Right lung (tissue), 10 donors: ENCODE measurements around the gene PNPLA3. TPM values are rescaled to one million over a fixed set of nuclear protein-coding genes. Genes with fewer than 3 reads are reported as not detected.

Source experiments
- DNase-seq, 2 donors: peaks; one replicate each; pipeline ENCODE4 v3.0.0-alpha.2; 2013
- long read RNA-seq, 8 donors: transcript quantifications; one replicate each; lab custom pipeline, GENCODE V29; 2026
- polyA plus RNA-seq, 5 donors: library from polyadenylated mRNA; unstranded; fragments of 120-200 nt; gene quantifications; one replicate each; pipeline versions ENCODE4 v1.2.1 to v1.2.3, GENCODE V29; 2013; ENCODE audit warnings: inconsistent platforms in 1 of 5, low replicate concordance in 1 of 5; ENCODE audit not compliant: insufficient read length in 5 of 5, insufficient read depth in 1 of 5

The PNPLA3 gene, protein sequence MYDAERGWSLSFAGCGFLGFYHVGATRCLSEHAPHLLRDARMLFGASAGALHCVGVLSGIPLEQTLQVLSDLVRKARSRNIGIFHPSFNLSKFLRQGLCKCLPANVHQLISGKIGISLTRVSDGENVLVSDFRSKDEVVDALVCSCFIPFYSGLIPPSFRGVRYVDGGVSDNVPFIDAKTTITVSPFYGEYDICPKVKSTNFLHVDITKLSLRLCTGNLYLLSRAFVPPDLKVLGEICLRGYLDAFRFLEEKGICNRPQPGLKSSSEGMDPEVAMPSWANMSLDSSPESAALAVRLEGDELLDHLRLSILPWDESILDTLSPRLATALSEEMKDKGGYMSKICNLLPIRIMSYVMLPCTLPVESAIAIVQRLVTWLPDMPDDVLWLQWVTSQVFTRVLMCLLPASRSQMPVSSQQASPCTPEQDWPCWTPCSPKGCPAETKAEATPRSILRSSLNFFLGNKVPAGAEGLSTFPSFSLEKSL
- polyA plus RNA-seq: under 1 TPM; 0.46 to 0.77 (median 0.55) TPM
- long read RNA-seq, donor 1: 0 reads
- long read RNA-seq, donor 2: 0 reads
- long read RNA-seq, donor 3: 0 reads
- long read RNA-seq, donor 4: 0 reads
- long read RNA-seq, donor 5: 0 reads
- long read RNA-seq, donor 6: 0 reads
- long read RNA-seq, donor 7: 0 reads
- long read RNA-seq, donor 8: 0 reads

GRCh38 chr22:43923631-43924464, at the start of gene PNPLA3:
Gene PNPLA3 (plus strand): TSS chr22:43923805. CDS start chr22:43923912, 107 bp downstream.
- DNase-seq: peak; percentile 84 to 85

GRCh38 chr22:43876866-43877509, 46.6 kb upstream of the PNPLA3 start:
- no peak for DNase-seq

DNA sequence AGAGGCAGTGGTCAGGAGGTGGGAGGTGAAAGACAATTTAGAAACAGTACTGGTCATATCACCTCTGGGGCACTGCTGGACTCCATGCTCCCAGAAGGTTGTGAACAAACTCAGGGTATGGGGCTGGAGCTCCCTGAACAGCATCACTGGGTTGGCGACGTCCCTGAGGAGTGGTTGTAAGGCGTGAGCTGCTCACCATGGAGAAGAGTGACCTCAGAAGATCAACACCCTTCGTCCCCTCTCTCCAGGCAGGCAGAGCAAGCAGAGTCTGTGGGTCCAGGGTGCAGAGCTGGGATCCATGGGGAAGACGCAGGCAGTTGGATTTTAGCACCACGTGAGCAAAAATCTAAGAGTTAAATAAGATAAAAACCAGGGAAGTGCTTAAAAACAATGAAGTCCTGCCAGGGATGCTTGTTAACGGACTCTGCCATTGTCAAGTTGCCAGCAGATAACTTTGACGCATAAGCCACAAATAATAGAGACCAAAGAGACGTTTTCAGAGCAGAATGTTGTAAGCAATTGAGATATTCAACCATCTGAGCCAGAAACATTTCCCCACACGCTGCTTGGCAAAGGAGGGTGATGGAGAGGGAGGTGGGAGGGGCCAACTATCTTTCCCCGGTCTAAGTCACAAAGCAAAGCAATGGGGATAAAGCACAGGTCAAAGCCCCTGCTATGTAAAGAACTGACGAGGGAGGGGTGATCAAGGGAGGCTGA, 45.4 kb upstream of the PNPLA3 start:
- DNase-seq: no peak

DNA sequence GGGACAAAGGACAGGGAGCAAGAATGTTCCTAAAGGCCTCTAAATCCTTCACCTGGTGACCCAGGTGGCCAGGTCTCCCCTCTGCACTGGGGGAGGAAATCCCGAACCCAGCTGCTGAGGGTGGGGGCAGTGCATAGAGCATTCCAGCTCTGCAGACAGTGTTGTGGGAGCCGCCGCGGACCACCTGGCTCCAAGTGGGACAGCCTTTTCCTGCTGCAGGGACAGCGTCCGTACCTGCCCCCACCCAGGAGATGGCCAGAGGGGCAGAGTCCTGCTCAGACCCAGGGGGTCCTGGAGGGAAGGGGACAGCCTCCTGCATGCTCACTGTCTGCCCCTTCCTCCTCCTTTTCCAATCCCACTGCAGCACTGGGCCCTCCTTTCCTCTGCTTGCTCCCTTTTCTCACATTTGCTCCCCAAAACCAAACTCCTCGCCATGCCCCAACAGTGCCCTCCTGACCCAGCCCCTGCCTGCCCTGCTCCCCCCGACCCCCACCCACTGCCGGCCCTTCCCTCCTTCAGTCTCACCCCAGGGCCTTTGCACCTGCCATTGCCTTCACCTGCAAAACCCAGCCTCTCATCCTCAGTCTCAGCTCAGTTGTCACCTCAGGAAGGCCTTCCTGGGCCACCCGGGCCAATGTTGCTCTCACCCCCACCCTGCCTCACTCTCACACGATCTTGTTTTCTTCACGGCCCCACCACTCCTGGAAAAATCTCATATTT, 44.6 kb upstream of the PNPLA3 start:
- DNase-seq: no peak

GRCh38 chr22:43879901-43880540, 43.6 kb upstream of the PNPLA3 start:
- DNase-seq: no peak

- no peak for DNase-seq
Observed at GRCh38 chr22:43880541-43880991, 43.0 kb upstream of the PNPLA3 start.

DNA sequence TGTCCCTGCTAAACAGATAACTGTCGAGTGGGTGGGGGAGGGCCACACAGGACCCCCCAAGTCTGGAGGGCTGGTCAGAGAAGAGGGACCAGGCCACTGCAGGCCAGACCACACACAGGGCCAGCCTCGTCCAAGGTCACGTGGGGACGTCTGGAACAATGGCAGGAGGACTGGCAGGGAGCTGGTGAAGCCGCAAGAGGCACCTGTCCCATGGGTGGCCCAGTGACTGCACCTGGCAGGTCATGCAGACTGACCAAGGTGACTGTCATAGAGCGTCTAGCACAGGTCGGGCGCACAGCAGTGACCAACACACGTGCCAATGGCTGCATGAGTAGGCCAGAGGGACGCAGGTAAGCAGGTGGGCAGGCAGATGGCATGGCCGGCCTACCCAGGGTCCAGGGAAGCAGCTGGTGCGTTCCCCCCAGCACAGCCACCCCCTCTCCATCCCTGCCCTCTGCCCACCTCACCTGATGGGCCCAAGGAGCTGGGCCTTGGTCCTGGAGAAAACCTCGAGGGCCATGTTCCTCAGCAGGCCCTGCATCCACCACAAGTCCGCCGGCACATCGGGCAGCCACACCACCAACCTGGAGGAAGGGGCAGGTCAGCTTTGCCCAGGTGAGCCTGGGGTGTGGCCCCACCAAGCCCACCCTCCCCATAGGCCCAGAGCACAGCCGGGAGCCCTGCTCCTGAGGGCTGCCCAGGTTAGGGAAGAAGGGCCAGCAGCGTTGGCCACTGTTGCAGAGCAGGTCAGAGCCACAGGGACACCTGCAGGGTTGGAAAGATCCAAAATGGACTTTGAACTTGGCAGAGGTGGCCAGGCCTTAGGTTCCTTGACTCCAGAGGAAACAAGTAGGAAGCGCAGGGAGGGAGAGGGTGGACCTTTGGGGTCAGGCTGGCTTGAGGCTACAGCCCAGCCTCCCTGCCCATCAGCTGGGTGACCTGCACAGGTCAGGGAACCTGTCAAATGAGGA, 42.2 kb upstream of the PNPLA3 start:
- DNase-seq: no peak

DNA sequence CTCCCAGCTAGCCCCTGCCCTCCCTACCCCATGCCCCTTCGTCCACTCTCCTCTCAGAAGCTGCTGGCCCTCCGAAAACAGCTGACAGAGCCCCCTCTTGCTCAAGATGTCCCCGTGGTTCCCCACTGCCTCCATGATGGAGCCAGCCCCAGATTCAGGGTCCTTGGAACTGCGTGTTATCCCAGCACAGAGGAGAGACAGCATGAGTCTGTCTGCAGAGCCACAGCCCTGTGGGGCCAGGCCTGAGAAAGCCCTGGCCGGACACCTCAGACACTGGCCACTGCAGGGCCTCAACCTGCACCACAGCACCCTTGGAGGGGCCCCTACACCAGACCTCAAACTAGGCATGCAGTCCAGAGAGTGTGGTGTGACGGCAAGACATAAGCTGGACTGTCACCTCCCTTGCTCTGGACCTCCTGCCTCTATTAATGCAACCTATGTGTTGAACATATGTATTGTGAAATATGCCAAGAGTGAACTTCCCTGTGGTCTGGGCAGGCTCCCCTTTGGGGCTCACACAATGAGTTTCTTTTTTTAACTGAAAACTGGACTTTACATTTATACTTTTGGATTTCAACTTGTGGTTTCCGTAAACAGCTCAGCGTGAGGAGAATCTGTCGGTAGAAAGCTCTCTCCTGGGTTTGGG, 41.4 kb upstream of the PNPLA3 start:
- no peak for DNase-seq

GRCh38 chr22:43883012-43883661, 40.5 kb upstream of the PNPLA3 start:
- DNase-seq: no peak

DNA sequence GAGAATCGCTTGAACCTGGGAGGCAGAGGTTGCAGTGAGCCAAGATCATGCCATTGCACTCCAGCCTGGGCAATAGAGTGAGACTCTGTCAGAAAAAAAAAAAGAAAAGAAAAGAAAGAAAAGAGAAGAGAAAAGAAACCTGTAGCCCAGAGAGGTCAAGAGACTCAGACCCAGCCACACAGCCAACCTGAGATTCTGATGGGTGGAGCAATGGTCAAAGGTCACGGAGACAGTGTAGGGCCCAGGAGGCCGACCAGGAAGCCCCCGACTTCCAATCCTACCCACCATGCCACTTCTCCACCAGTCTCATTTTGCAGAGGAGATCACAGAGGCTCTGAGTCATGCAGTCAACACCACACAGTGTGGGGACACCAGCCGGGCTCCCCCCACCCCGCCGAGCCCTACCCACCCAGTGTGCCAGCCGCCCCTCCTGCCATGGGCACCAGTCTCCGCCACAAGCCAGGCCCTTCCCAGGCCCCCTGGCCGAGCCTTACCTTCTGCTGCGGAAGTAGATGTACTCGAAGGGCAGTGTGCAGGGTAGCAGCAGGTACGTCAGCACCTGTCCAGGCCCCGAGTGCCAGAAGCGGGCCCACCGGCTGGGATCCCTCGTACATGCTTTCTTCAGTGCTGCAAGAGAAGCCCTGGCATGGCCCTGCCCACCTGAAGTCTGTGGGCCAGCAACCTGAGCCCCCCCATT, 39.7 kb upstream of the PNPLA3 start:
- DNase-seq: no peak

DNA sequence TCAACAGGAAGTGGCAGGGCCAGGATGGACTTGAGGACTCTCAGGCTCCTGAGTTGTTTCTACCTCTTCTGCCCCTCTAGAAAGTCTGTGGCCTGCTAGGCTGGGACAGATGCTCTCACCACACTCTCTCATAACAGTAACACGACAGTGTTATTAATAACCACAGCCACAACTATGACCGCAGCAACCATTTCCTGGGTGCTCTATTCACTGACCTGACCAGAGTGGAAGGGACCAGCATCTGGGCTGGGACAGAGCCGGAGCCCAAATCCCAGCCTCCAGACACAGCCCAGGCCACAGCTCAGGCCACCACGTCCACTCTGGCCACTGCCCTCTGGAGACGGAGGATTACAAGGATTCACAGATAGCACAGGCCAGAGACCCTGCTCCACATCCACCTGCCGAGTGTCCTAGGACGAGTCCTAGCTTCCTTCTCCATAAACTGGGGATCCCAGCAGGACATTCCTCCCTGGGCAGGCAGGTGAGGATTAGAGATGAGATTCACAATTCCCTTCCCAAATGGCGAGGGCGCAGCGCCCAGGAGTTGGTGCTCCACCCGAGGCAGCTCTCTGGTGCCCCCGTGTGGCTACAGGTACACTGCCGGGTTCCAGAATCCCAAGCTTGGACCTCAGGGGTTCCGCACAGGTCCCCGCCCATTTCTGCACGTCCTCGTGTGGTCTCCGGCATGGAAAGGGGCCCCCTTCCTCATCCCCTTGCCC, 38.8 kb upstream of the PNPLA3 start:
- DNase-seq: peak in 1 of 2 donors; percentile 26

GRCh38 chr22:43885319-43885671, 38.3 kb upstream of the PNPLA3 start:
- DNase-seq: no peak

GRCh38 chr22:43885786-43886185, 37.8 kb upstream of the PNPLA3 start:
- no peak for DNase-seq

DNA sequence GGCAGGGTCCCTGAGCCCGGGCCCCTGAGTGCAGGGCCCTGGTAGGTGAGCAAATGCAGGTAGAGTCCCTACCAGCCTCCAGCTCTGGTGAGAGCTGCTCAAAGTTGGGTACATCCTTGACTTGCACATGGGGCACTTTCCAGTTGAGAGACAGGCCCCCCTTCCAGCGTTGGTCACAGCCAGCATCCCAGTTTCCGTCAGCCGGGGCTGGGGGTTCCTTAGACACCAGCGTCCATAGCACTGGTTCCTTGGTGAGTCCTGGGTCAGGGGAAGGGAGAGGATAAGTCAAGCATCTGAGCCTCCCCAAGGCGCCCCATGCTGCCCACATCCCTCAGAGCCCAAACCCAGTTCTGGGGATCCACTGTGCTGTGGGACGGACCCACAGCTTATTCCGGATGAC, 37.4 kb upstream of the PNPLA3 start:
- DNase-seq: no peak

DNA sequence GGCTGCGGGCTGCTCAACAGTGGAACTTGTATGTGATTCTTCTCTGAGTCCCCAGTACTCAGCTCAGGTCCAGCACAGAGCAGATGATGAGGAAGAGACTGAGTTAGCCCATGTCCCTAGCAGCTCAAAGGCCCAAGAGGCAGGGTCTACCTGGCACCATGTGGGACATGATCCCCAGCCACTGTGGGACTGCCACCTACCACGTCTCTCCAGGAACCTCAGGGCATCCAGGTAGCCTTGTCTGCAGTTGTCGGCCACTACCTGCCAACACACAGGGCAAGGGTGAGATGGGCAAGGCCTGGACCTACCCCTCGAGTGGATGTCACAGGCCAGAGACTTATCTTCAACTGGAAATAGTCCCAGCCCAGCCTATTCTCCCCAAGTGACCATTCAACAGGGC, 36.2 kb upstream of the PNPLA3 start:
- DNase-seq: no peak

DNA sequence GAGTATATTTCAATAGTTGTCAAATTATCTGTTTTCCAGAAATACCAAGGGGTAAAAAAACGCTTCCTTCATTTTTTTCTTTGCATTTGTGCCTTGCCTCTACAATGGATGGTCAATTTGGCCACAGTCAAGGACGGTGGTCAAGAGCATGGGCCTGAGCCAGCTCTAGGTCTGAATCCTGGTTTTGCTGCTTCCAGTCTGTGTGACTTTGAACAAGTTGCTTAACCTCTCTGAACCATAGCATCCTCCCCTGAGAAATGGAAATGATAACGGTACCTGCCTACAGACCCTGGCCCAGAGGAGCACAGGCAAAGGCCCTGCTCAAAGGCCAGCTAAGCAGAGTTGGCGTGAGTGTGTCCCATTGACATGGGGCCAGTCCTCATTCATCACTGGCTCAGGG, 34.9 kb upstream of the PNPLA3 start:
- no peak for DNase-seq
